ENCODE measurements around the gene CDCA3.
"Not testable (repeated sequence)": the region's sequence is repeated elsewhere in the genome, so short reads cannot be mapped to it uniquely, and the experiment has no call there.

Gene CDCA3

DNA sequence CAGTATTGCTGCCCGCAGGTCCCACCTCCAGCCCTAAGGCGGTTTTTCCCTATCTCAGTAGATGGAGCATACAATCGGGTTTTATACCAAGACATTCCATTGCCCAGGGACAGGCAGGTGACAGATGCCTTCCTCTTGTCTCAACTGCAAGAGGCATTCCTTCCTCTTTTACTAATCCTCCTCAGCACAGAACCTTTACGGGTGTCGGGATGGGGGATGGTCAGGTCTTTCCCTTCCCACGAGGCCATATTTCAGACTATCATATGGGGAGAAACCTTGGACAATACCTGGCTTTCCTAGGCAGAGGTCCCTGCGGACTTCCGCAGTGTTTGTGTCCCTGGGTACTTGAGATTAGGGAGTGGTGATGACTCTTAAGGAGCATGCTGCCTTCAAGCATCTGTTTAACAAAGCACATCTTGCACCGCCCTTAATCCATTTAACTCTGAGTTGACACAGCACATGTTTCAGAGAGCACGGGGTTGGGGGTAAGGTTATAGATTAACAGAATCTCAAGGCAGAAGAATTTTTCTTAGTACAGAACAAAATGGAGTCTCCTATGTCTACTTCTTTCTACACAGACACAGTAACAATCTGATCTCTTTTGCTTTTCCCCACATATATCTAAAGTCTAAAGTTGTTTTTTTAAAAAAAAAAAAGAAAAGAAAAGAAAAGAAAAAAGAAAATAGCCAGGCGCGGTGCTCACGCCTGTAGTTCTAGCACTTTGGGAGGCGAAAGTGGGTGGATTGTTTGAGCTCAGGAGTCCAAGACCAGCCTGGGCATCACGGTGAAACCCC, 35.3 kb upstream of the CDCA3 start:
- H3K27me3 ChIP-seq (ENCODE audit: low read depth); H3K9me3 ChIP-seq; H3K4me3 ChIP-seq; in situ Hi-C loops (cut with MboI; ENCODE audit: low sequenced_read_pairs): not testable (repeated sequence)
- Histone ChIP-seq H3K4me1 (peaks cover 40% of the 10 kb centered on the region), H3K36me3 (replicated peaks) (peaks cover 18% of the 10 kb centered on the region)
- DNase-seq (ENCODE audit: low spot score in 2 of 2): peak in 1 of 2 experiments; percentile 88

DNA sequence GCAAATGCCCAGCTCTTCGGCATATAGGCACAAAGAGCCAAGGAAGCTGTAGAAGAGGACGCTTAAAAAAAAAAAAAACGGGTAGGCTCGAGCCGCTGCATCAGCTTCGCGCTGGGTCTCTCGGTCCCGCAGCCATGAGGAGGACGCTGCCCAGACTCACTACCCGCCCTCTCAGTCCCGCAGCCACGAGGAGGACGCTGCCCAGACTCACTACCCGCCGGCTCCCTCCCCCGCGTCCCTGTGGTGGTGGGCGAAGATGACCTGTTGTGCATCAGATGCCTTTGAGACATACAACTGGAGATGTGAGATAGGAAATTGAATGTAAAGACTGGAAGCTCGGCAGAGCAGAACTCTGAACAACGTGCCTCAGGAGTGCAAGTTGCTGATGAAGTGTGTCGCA, 33.5 kb upstream of the CDCA3 start:
- Histone ChIP-seq H3K4me3 (no peak overlapping the region), H3K27me3 (ENCODE audit: low read depth) (no peaks in the 10 kb centered on the region), H3K9me3 (no peaks in the 10 kb centered on the region), H3K4me1 (peaks cover 31% of the 10 kb centered on the region), H3K36me3 (replicated peaks) (peaks cover 18% of the 10 kb centered on the region)
- DNase-seq (ENCODE audit: low spot score in 2 of 2): peak in 1 of 2 experiments; percentile 2
- in situ Hi-C loops (cut with MboI; ENCODE audit: low sequenced_read_pairs): no loop called here

GRCh38 chr12:6883683-6884082, 32.6 kb upstream of the CDCA3 start:
- Histone ChIP-seq H3K27me3 (ENCODE audit: low read depth) (no peaks in the 10 kb centered on the region), H3K4me3 (no peak overlapping the region), H3K4me1 (peaks cover 31% of the 10 kb centered on the region), H3K9me3 (no peaks in the 10 kb centered on the region), H3K36me3 (replicated peaks) (peaks cover 18% of the 10 kb centered on the region)
- in situ Hi-C loops (cut with MboI; ENCODE audit: low sequenced_read_pairs): no loop called here
- no peak for DNase-seq (ENCODE audit: low spot score in 2 of 2)

- Histone ChIP-seq H3K4me3 (no peak overlapping the region), H3K4me1 (peaks cover 29% of the 10 kb centered on the region), H3K9me3 (no peaks in the 10 kb centered on the region), H3K36me3 (replicated peaks) (peaks cover 18% of the 10 kb centered on the region), H3K27me3 (ENCODE audit: low read depth) (no peaks in the 10 kb centered on the region)
- no peak for DNase-seq (ENCODE audit: low spot score in 2 of 2)
- in situ Hi-C loops (cut with MboI; ENCODE audit: low sequenced_read_pairs): no loop called here
These were observed 32.2 kb upstream of the CDCA3 start for GRCh38 chr12:6883252-6883651.

GRCh38 chr12:6879824-6880223, 28.7 kb upstream of the CDCA3 start:
- DNase-seq (ENCODE audit: low spot score in 2 of 2); H3K4me1 ChIP-seq; H3K27me3 ChIP-seq (ENCODE audit: low read depth); in situ Hi-C loops (cut with MboI; ENCODE audit: low sequenced_read_pairs); H3K4me3 ChIP-seq; H3K9me3 ChIP-seq: not testable (repeated sequence)
- peaks cover 16% of the 10 kb centered on the region for H3K36me3 ChIP-seq (replicated peaks)

GRCh38 chr12:6874015-6874368, 22.9 kb upstream of the CDCA3 start:
- H3K4me1 ChIP-seq: peaks cover 26% of the 10 kb centered on the region
- H3K36me3 ChIP-seq (replicated peaks): peaks cover 37% of the 10 kb centered on the region
- in situ Hi-C loops (cut with MboI; ENCODE audit: low sequenced_read_pairs); H3K27me3 ChIP-seq (ENCODE audit: low read depth); DNase-seq (ENCODE audit: low spot score in 2 of 2); H3K9me3 ChIP-seq: not testable (repeated sequence)
- H3K4me3 ChIP-seq: peak overlapping the region; percentile 82

- peaks cover 43% of the 10 kb centered on the region for H3K36me3 ChIP-seq (replicated peaks)
- in situ Hi-C loops (cut with MboI; ENCODE audit: low sequenced_read_pairs): no loop called here
These were observed 22.3 kb upstream of the CDCA3 start, which contains the start of gene SPSB2 for GRCh38 chr12:6873094-6874014. SPSB2 (minus strand) TSS chr12:6873303; CDS start chr12:6872901, 402 bp downstream.

DNA sequence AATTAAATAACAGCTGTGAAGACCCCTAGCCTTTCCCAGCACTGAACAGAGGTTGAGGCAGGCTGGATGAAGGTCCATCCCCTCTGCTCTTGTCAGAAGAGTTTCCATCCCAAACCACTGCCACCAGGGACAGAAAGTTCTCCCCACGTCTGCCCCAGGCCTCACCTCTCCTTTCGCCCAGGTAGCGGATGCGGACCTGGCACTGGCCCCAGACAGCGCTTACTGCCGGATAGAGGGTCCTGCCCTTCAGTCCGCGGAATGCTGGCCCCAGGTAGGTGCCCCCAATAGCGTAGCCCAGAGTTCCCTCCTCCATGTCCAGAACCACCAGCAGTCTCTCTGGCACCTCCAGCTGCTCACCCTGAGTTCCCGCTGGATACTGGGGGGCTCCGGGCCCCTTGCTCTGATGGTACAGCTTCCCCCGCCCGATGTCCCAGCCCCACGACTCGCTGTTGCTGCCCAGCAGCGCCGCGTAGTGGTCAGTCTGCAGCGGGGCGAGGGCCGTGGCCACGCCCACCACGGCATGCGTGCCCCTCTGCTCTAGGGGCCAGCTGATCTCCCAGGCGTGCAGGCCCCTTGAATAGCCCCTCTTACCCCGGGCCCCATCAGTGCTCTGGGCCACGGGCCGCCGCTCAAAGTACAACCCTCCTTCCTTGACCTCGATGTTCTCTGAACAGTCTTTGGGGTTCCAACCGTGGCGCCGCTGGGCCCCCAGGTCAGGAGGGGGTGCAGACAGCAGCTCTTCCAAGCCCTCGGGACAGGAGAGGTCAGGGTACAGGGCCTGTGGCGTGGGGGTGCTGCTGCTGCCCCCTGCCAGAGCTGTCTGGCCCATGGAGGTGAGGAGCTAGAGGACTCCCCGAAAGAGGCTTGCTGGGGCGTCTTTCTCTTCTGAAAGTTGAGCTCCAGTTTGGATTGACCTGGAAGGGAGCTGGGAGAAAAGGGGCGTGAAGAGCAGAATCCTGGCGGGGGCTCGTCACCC, 21.3 kb upstream of the CDCA3 start:
- H3K36me3 ChIP-seq (replicated peaks): peaks cover 53% of the 10 kb centered on the region
- DNase-seq (ENCODE audit: low spot score in 2 of 2): peak; percentile 75 to 92
- H3K4me1 ChIP-seq: peaks cover 26% of the 10 kb centered on the region
- H3K4me3 ChIP-seq: peak overlapping the region; percentile 82
- no peaks in the 10 kb centered on the region for H3K9me3 ChIP-seq
- in situ Hi-C loops (cut with MboI; ENCODE audit: low sequenced_read_pairs): no loop called here
- H3K27me3 ChIP-seq (ENCODE audit: low read depth): no peaks in the 10 kb centered on the region

More at GRCh38 chr12:6873094-6874014, 22.3 kb upstream of the CDCA3 start, which contains the start of gene SPSB2:
- Histone ChIP-seq H3K4me1 (peaks cover 26% of the 10 kb centered on the region), H3K4me3 (peak within 1 kb of the TSS; percentile 82), H3K27me3 (ENCODE audit: low read depth) (no peaks in the 10 kb centered on the region), H3K9me3 (no peaks in the 10 kb centered on the region)
- DNase-seq (ENCODE audit: low spot score in 2 of 2): peak; percentile 95 to 100

GRCh38 chr12:6871052-6871957, 20.2 kb upstream of the CDCA3 start:
- Histone ChIP-seq H3K36me3 (replicated peaks) (peaks cover 53% of the 10 kb centered on the region), H3K4me1 (peaks cover 30% of the 10 kb centered on the region), H3K4me3 (peak overlapping the region; percentile 82), H3K27me3 (ENCODE audit: low read depth) (no peaks in the 10 kb centered on the region), H3K9me3 (no peaks in the 10 kb centered on the region)
- in situ Hi-C loops (cut with MboI; ENCODE audit: low sequenced_read_pairs): no loop called here
- peak in 1 of 2 experiments; percentile 82 for DNase-seq (ENCODE audit: low spot score in 2 of 2)

GRCh38 chr12:6870304-6870703, 19.2 kb upstream of the CDCA3 start:
- DNase-seq (ENCODE audit: low spot score in 2 of 2); H3K27me3 ChIP-seq (ENCODE audit: low read depth); in situ Hi-C loops (cut with MboI; ENCODE audit: low sequenced_read_pairs); H3K4me3 ChIP-seq; H3K9me3 ChIP-seq: not testable (repeated sequence)
- peaks cover 60% of the 10 kb centered on the region for H3K36me3 ChIP-seq (replicated peaks)
- H3K4me1 ChIP-seq: peaks cover 30% of the 10 kb centered on the region

GRCh38 chr12:6869049-6870021, 18.2 kb upstream of the CDCA3 start:
- in situ Hi-C loops (cut with MboI; ENCODE audit: low sequenced_read_pairs): loop anchor here (5.0 kb wide), 1 partner anchor 73 kb away; the partner anchor contains the start of genes C12orf57 and RNU7-1
- no peaks in the 10 kb centered on the region for H3K9me3 ChIP-seq
- H3K4me1 ChIP-seq: peaks cover 26% of the 10 kb centered on the region
- peak; percentile 72 to 93 for DNase-seq (ENCODE audit: low spot score in 2 of 2)
- peaks cover 66% of the 10 kb centered on the region for H3K36me3 ChIP-seq (replicated peaks)
- peak overlapping the region; percentile 92 for H3K4me3 ChIP-seq
- no peaks in the 10 kb centered on the region for H3K27me3 ChIP-seq (ENCODE audit: low read depth)

Measured in HAP-1 (cell line).